RWPE2 (cell line): ENCODE data around the gene ADORA3.

Experiments used
- ATAC-seq: fragments of 200-7000 bp; cut with Tn5 transposase; 3 replicates; pipeline ENCODE4 v1.9.1; 2021; ENCODE audit warnings: low read depth
- DNase-seq: peaks from one replicate; pipeline ENCODE4 v3.0.0-alpha.2; 2020; ENCODE audit warnings: low spot score
- H3K27ac ChIP-seq: fragments of 450-650 bp; 2 replicates; pipeline ENCODE4 v1.5.1; 2017; ENCODE audit warnings: mild to moderate bottlenecking; ENCODE audit not compliant: poor library complexity, severe bottlenecking
- H3K27me3 ChIP-seq: fragments of 250-450 bp; sonication (Bioruptor Pico); 2 replicates; pipeline ENCODE4 v1.5.1; 2021; ENCODE audit warnings: mild to moderate bottlenecking, moderate library complexity; ENCODE audit not compliant: insufficient read depth, poor library complexity, severe bottlenecking
- H3K36me3 ChIP-seq: fragments of 250-450 bp; sonication (Bioruptor Pico); 2 replicates; pipeline ENCODE4 v1.5.1; 2020; ENCODE audit warnings: low read depth, mild to moderate bottlenecking, moderate library complexity
- H3K4me1 ChIP-seq: fragments of 250-450 bp; sonication (Bioruptor Pico); 2 replicates; pipeline ENCODE4 v1.5.1; 2021; ENCODE audit warnings: mild to moderate bottlenecking, moderate library complexity; ENCODE audit not compliant: insufficient read depth, poor library complexity, severe bottlenecking
- H3K4me3 ChIP-seq: fragments of 250-450 bp; sonication (Bioruptor Pico); 2 replicates; pipeline ENCODE4 v1.5.1; 2021; ENCODE audit warnings: mild to moderate bottlenecking, moderate library complexity; ENCODE audit not compliant: severe bottlenecking
- H3K9me3 ChIP-seq: fragments of 250-450 bp; sonication (Bioruptor Pico); 2 replicates; pipeline ENCODE4 v1.5.1; 2021; ENCODE audit warnings: mild to moderate bottlenecking, moderate library complexity; ENCODE audit not compliant: severe bottlenecking
- CTCF ChIP-seq: fragments of 450-650 bp; IDR thresholded peaks from one replicate; pipeline ENCODE4 v1.5.1; 2017; ENCODE audit warnings: mild to moderate bottlenecking, moderate library complexity; ENCODE audit not compliant: poor library complexity, severe bottlenecking

ADORA3 gene

GRCh38 chr1:111474106-111474505 is 29.3 kb downstream of the ADORA3 start:
- ATAC-seq (no peak), DNase-seq (no peak)
- no peaks in the 10 kb centered on the region for H3K36me3 ChIP-seq
- no peaks in the 10 kb centered on the region for H3K4me1 ChIP-seq
- no peak overlapping the region for H3K4me3 ChIP-seq
- H3K9me3 ChIP-seq: no peaks in the 10 kb centered on the region
- no peak overlapping the region for H3K27ac ChIP-seq
- no peak for TF ChIP-seq CTCF
- H3K27me3 ChIP-seq: no peaks in the 10 kb centered on the region

DNA sequence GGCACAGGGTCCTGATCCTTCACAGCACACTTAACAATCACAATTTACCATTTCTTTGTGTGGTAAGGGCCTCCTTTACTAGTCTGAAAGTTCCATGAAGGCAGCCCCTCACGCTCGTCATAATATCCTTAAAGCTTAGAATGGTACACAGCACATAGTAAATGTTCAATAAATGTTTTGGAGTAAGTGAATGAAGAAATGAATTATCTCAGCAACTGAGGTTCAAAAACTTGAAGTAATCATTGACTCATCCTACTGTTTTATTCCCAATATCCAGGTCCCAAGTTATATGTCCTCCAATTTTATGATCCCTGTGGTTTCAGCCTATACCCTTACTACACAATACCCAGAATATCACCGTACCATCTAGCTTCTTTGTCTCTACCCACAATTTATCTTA is 31.9 kb downstream of the ADORA3 start:
- DNase-seq: no peak
- Histone ChIP-seq H3K27ac (no peak overlapping the region), H3K36me3 (no peaks in the 10 kb centered on the region), H3K4me3 (no peak overlapping the region), H3K27me3 (no peaks in the 10 kb centered on the region), H3K9me3 (no peaks in the 10 kb centered on the region), H3K4me1 (no peaks in the 10 kb centered on the region)
- no peak for TF ChIP-seq CTCF
- no peak for ATAC-seq

DNA sequence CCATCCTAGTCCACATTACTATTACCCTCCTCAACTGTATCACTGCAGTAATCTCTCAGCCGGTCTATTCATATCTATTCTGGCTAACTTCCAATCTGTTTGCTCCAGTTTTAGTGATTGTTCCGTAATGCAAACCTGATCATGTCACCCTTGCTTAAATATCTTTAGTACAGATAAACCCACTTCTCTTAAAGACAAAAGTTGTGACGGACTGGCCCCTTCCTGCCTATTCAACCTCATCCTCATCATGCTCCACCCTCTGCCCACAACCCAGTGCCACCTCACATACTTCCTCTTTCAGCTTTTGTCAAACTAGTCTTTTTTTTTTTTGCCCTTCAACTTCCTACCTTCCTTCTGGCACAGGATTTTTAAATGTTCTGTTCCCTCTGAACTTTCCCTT is 32.4 kb downstream of the ADORA3 start:
- no peak overlapping the region for H3K27ac ChIP-seq
- H3K9me3 ChIP-seq: no peaks in the 10 kb centered on the region
- no peak for TF ChIP-seq CTCF
- no peaks in the 10 kb centered on the region for H3K4me1 ChIP-seq
- no peak for ATAC-seq
- H3K27me3 ChIP-seq: no peaks in the 10 kb centered on the region
- H3K36me3 ChIP-seq: no peaks in the 10 kb centered on the region
- no peak overlapping the region for H3K4me3 ChIP-seq
- DNase-seq: no peak

GRCh38 chr1:111470596-111470995 is 32.8 kb downstream of the ADORA3 start:
- TF ChIP-seq CTCF: no peak
- Histone ChIP-seq H3K27ac (no peak overlapping the region), H3K27me3 (no peaks in the 10 kb centered on the region), H3K36me3 (no peaks in the 10 kb centered on the region), H3K9me3 (no peaks in the 10 kb centered on the region), H3K4me1 (no peaks in the 10 kb centered on the region), H3K4me3 (no peak overlapping the region)
- no peak for DNase-seq
- no peak for ATAC-seq

DNA sequence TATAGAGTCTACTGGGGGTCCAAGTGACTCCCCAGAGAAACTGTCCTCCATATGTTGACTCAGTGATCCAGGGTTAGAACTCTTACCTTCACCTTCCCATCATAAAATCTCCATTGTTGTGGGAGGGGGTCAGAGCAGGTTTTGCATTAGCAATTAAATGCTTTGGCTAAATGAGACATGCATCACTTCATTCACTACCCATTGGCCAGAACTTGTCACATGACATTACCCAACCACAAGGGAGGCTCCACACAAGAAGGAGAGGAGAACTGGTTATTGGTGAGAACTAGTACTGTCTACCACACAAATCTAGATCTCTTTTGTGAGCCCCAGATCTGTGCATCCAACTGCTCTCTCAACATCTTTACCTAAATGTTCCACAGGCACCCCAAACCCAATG is 33.9 kb downstream of the ADORA3 start:
- no peak for ATAC-seq

More for the DNA sequence above, 33.9 kb downstream of the ADORA3 start:
- H3K4me3 ChIP-seq: no peak overlapping the region
- TF ChIP-seq CTCF: no peak
- H3K36me3 ChIP-seq: no peaks in the 10 kb centered on the region
- no peak overlapping the region for H3K27ac ChIP-seq
- no peaks in the 10 kb centered on the region for H3K9me3 ChIP-seq
- DNase-seq: no peak
- H3K27me3 ChIP-seq: no peaks in the 10 kb centered on the region
- no peaks in the 10 kb centered on the region for H3K4me1 ChIP-seq
